Thoracic aorta (tissue), 2 donors: Measurements from ENCODE around the gene TENM4. TPM values are rescaled to one million over a fixed set of nuclear protein-coding genes. Genes with fewer than 3 reads are reported as not detected.

ENCODE experiments used
- ATAC-seq: fragments of 150-250 bp; one replicate; pipeline ENCODE4 v1.8.0; 2017; ENCODE audit warnings: low read depth; ENCODE audit not compliant: insufficient number of reproducible peaks, low FRiP score
- DNase-seq: peaks from one replicate; pipeline ENCODE4 v3.0.0-alpha.2; 2020; ENCODE audit warnings: low spot score
- H3K27ac ChIP-seq, 2 donors: fragments of 200-600 bp; sonication (generic); 1 replicate in 1 of 2; 2 replicates in 1 of 2; pipeline ENCODE4 v1.5.1; 2016; ENCODE audit warnings: mild to moderate bottlenecking in 2 of 2, moderate library complexity in 2 of 2
- H3K27me3 ChIP-seq: fragments of 200-600 bp; sonication (generic); replicated peaks from 2 replicates; pipeline ENCODE4 v1.6.0; 2016; ENCODE audit warnings: mild to moderate bottlenecking; ENCODE audit not compliant: insufficient read depth
- H3K36me3 ChIP-seq: fragments of 200-600 bp; sonication (generic); one replicate; pipeline ENCODE4 v1.5.1; 2016
- H3K4me1 ChIP-seq, 2 donors: fragments of 200-600 bp; sonication (generic); 1 replicate in 1 of 2; 2 replicates in 1 of 2; pipeline versions ENCODE4 v1.5.1 to v1.6.0; 2016; ENCODE audit warnings: low read depth in 2 of 2, mild to moderate bottlenecking in 1 of 2; ENCODE audit not compliant: control insufficient read depth in 1 of 2
- H3K4me3 ChIP-seq: fragments of 200-600 bp; sonication (generic); 2 replicates; pipeline ENCODE4 v1.5.1; 2016; ENCODE audit warnings: mild to moderate bottlenecking
- H3K9me3 ChIP-seq: fragments of 200-600 bp; sonication (generic); 2 replicates; pipeline ENCODE4 v1.5.1; 2016
- CTCF ChIP-seq: fragments of 200-600 bp; sonication (generic); IDR thresholded peaks from one replicate; pipeline ENCODE4 v1.5.1; 2019; ENCODE audit warnings: antibody characterized with exemption
- total RNA-seq, 2 donors: library from RNA; depleted of rRNA; stranded (reverse); fragments of >200 nt; gene quantifications; one replicate each; pipeline versions ENCODE4 v1.1.0 to v1.2.3, GENCODE V29; 2016

Gene TENM4
- total RNA-seq, 2 donors from 2014 or later: 6.1 to 13.3 TPM

DNA sequence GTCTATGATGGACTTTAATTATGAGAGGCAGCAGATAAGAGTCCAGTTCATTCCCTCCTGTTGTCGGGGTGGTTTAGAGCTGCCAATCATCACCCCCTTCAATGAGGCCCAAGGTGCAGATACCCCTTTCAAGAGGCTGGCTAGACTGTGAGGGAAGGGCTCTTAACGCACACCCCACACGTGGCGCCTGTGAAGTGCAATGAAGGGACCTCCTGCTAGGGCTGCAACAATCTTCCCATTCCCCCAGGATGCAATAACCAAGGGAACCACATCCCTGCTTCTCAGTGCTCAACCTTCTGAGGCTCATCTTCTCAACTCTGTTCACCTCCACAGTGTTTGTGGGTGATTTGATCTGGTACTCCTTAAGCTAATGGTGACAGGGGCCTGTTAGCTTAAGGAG is 19.0 kb downstream of the TENM4 start:
- no peaks in the 10 kb centered on the region for H3K9me3 ChIP-seq
- H3K4me3 ChIP-seq: no peak overlapping the region
- H3K27ac ChIP-seq: no peak overlapping the region
- H3K27me3 ChIP-seq: no peaks in the 10 kb centered on the region
- ATAC-seq: no peak
- no peaks in the 10 kb centered on the region for H3K36me3 ChIP-seq
- DNase-seq: no peak
- no peak for TF ChIP-seq CTCF
- H3K4me1 ChIP-seq: peaks cover 0 to 11% of the 10 kb centered on the region in 2 donors

GRCh38 chr11:79419120-79419519 is 21.7 kb downstream of the TENM4 start:
- ATAC-seq (no peak), DNase-seq (no peak)
- Histone ChIP-seq H3K27me3 (no peaks in the 10 kb centered on the region), H3K4me1 (peaks cover 0 to 24% of the 10 kb centered on the region in 2 donors), H3K4me3 (no peak overlapping the region), H3K27ac (no peak overlapping the region), H3K36me3 (no peaks in the 10 kb centered on the region), H3K9me3 (no peaks in the 10 kb centered on the region)
- no peak for TF ChIP-seq CTCF

GRCh38 chr11:79418241-79418640 is 22.6 kb downstream of the TENM4 start:
- ATAC-seq (no peak), DNase-seq (no peak)
- Histone ChIP-seq H3K4me3 (no peak overlapping the region), H3K27ac (no peak overlapping the region), H3K36me3 (no peaks in the 10 kb centered on the region), H3K9me3 (no peaks in the 10 kb centered on the region), H3K4me1 (peaks cover 6 to 33% of the 10 kb centered on the region in 2 donors), H3K27me3 (no peaks in the 10 kb centered on the region)
- TF ChIP-seq CTCF: no peak

- Histone ChIP-seq H3K27me3 (no peaks in the 10 kb centered on the region), H3K36me3 (no peaks in the 10 kb centered on the region), H3K9me3 (no peaks in the 10 kb centered on the region), H3K4me1 (peaks cover 6 to 33% of the 10 kb centered on the region in 2 donors), H3K27ac (no peak overlapping the region), H3K4me3 (no peak overlapping the region)
- TF ChIP-seq CTCF: no peak
- DNase-seq (no peak), ATAC-seq (no peak)
Observed at GRCh38 chr11:79417069-79417920, 23.5 kb downstream of the TENM4 start.

- no peaks in the 10 kb centered on the region for H3K9me3 ChIP-seq
- H3K36me3 ChIP-seq: no peaks in the 10 kb centered on the region
- H3K4me1 ChIP-seq: peaks cover 6 to 29% of the 10 kb centered on the region in 2 donors
- no peaks in the 10 kb centered on the region for H3K27me3 ChIP-seq
- no peak for DNase-seq
- no peak for TF ChIP-seq CTCF
- no peak overlapping the region for H3K27ac ChIP-seq
- no peak for ATAC-seq
- no peak overlapping the region for H3K4me3 ChIP-seq
Observed at GRCh38 chr11:79415912-79416311, 24.9 kb downstream of the TENM4 start.
